Esophagus squamous epithelium (tissue), 5 donors: ENCODE results near the gene CLSTN2. TPM values are rescaled to one million over a fixed set of nuclear protein-coding genes. Genes with fewer than 3 reads are reported as not detected.

Experiments
- DNase-seq: peaks from one replicate; lab custom pipeline; 2025; lab: John Stamatoyannopoulos, UW
- H3K27ac ChIP-seq, 4 donors: fragments of 200-600 bp; sonication (generic); one replicate each; pipeline ENCODE4 v1.5.1; 2016 to 2019; ENCODE audit warnings: mild to moderate bottlenecking in 1 of 4
- H3K27me3 ChIP-seq, 4 donors: fragments of 200-600 bp; sonication (generic); 1 replicate in 3 of 4; 2 replicates in 1 of 4; pipeline versions ENCODE4 v1.5.1 to v1.6.0; 2017 to 2021; ENCODE audit warnings: antibody characterized with exemption in 1 of 4
- H3K36me3 ChIP-seq, 3 donors: fragments of 200-600 bp; sonication (generic); one replicate each; pipeline ENCODE4 v1.5.1; 2016 to 2019
- H3K4me1 ChIP-seq, 3 donors: fragments of 200-600 bp; sonication (generic); one replicate each; pipeline ENCODE4 v1.5.1; 2017 to 2019
- H3K4me3 ChIP-seq, 4 donors: fragments of 200-600 bp; sonication (generic); 1 replicate in 3 of 4; 2 replicates in 1 of 4; pipeline ENCODE4 v1.5.1; 2016 to 2019; ENCODE audit warnings: mild to moderate bottlenecking in 2 of 4, moderate library complexity in 1 of 4
- H3K9me3 ChIP-seq, 3 donors: fragments of 200-600 bp; sonication (generic); one replicate each; pipeline ENCODE4 v1.5.1; 2016 to 2019
- CTCF ChIP-seq, 6 experiments: fragments of 450-650 bp in 4 of 6; fragments of 200-600 bp in 2 of 6; sonication (generic) in 2 of 6; IDR thresholded peaks; one replicate each; pipeline ENCODE4 v1.5.1; 2016 to 2019; ENCODE audit warnings: antibody characterized with exemption in 6 of 6, mild to moderate bottlenecking in 4 of 6, moderate library complexity in 4 of 6
- POLR2A ChIP-seq, 4 donors: fragments of 450-650 bp; IDR thresholded peaks; one replicate each; pipeline ENCODE4 v1.6.1; 2017; ENCODE audit warnings: antibody characterized with exemption in 4 of 4, mild to moderate bottlenecking in 4 of 4, moderate library complexity in 3 of 4
- WGBS, 2 donors: methylation state at CpG; one replicate each; pipeline ENCODE4 v1.1.5; 2018; 5-methylcytosine and 5-hydroxymethylcytosine counted together
- intact Hi-C: fragments of 100-400 bp; cut with DNase I; formaldehyde crosslinking; loops from one replicate; pipeline ENCODE4 v1.15.0; 2022
- total RNA-seq, 4 donors: library from RNA; depleted of rRNA; stranded (reverse); fragments of >200 nt; gene quantifications; one replicate each; pipeline ENCODE4 v1.1.0, GENCODE V29; 2016
- donor health status: DM: yes; HTN: yes; CAD: no.

CLSTN2 gene
- total RNA-seq, 4 donors from 2014 or later: 0.53 to 5.0 (median 3.1) TPM

- H3K4me3 ChIP-seq: no peak overlapping the region
- no peaks in the 10 kb centered on the region for H3K4me1 ChIP-seq
- no peaks in the 10 kb centered on the region for H3K9me3 ChIP-seq
- 51 to 68% methylated on average over 4 of the region's 4 CpGs for WGBS, 2 donors
- DNase-seq: no peak
- H3K27ac ChIP-seq: no peak overlapping the region
- peaks cover 0 to 6% (median 0%) of the 10 kb centered on the region in 4 donors for H3K27me3 ChIP-seq
- H3K36me3 ChIP-seq: no peaks in the 10 kb centered on the region
- intact Hi-C loops: no loop called here
- TF ChIP-seq CTCF (IDR thresholded peaks at IDR 0.05): no peak
- TF ChIP-seq POLR2A (IDR thresholded peaks at IDR 0.05): no peak
Observed at GRCh38 chr3:140505876-140506275, 570.9 kb downstream of the CLSTN2 start.

- intact Hi-C loops: no loop called here
- no peak for DNase-seq
- H3K9me3 ChIP-seq: no peaks in the 10 kb centered on the region
- H3K36me3 ChIP-seq: no peaks in the 10 kb centered on the region
- peaks cover 0 to 6% (median 0%) of the 10 kb centered on the region in 4 donors for H3K27me3 ChIP-seq
- H3K4me3 ChIP-seq: no peak overlapping the region
- no peak overlapping the region for H3K27ac ChIP-seq
- H3K4me1 ChIP-seq: no peaks in the 10 kb centered on the region
- TF ChIP-seq CTCF (IDR thresholded peaks at IDR 0.05): no peak
- no peak for TF ChIP-seq POLR2A (IDR thresholded peaks at IDR 0.05)
- WGBS, 2 donors: 54 to 72% methylated on average over 2 to 3 of the region's 3 CpGs
Observed at GRCh38 chr3:140508550-140508949, 573.6 kb downstream of the CLSTN2 start.

GRCh38 chr3:140509534-140509933 lies 574.5 kb downstream of the CLSTN2 start:
- no peak overlapping the region for H3K4me3 ChIP-seq
- no peak for TF ChIP-seq CTCF (IDR thresholded peaks at IDR 0.05)
- no peak for TF ChIP-seq POLR2A (IDR thresholded peaks at IDR 0.05)
- H3K9me3 ChIP-seq: no peaks in the 10 kb centered on the region
- whole genome bisulfite sequencing, 2 donors: 52 to 53% methylated on average over 2 of the region's 2 CpGs
- intact Hi-C loops: no loop called here
- no peaks in the 10 kb centered on the region for H3K4me1 ChIP-seq
- peaks cover 0 to 6% (median 0%) of the 10 kb centered on the region in 4 donors for H3K27me3 ChIP-seq
- no peak overlapping the region for H3K27ac ChIP-seq
- no peaks in the 10 kb centered on the region for H3K36me3 ChIP-seq
- no peak for DNase-seq

GRCh38 chr3:140510303-140510861 lies 575.4 kb downstream of the CLSTN2 start:
- no peaks in the 10 kb centered on the region for H3K4me1 ChIP-seq
- TF ChIP-seq POLR2A (IDR thresholded peaks at IDR 0.05) (no peak), CTCF (IDR thresholded peaks at IDR 0.05) (no peak)
- 16 to 19% methylated on average over 6 of the region's 6 CpGs for WGBS, 2 donors
- H3K4me3 ChIP-seq: no peak overlapping the region
- intact Hi-C loops: no loop called here
- no peak for DNase-seq
- H3K36me3 ChIP-seq: no peaks in the 10 kb centered on the region
- H3K27ac ChIP-seq: no peak overlapping the region
- H3K27me3 ChIP-seq: peaks cover 0 to 6% (median 0%) of the 10 kb centered on the region in 4 donors
- no peaks in the 10 kb centered on the region for H3K9me3 ChIP-seq

- TF ChIP-seq POLR2A (IDR thresholded peaks at IDR 0.05) (no peak), CTCF (IDR thresholded peaks at IDR 0.05) (no peak)
Observed at GRCh38 chr3:140521751-140522445, 586.9 kb downstream of the CLSTN2 start.

More at GRCh38 chr3:140521751-140522445, 586.9 kb downstream of the CLSTN2 start:
- Histone ChIP-seq H3K36me3 (no peaks in the 10 kb centered on the region), H3K4me3 (no peak overlapping the region), H3K4me1 (no peaks in the 10 kb centered on the region), H3K27me3 (peaks cover 0 to 13% (median 0%) of the 10 kb centered on the region in 4 donors), H3K27ac (no peak overlapping the region), H3K9me3 (peaks cover 0 to 8% (median 0%) of the 10 kb centered on the region in 3 donors)
- intact Hi-C loops: no loop called here
- no peak for DNase-seq
- WGBS, 2 donors: 71 to 72% methylated on average over 4 of the region's 10 CpGs
